GM12878 (cell line): Measurements from ENCODE around the gene SYT10. TPM values are rescaled to one million over a fixed set of nuclear protein-coding genes. Genes with fewer than 3 reads are reported as not detected.

ENCODE experiments used
- ATAC-seq: fragments of 200-7000 bp; cut with Tn5 transposase; 3 replicates; pipeline ENCODE4 v1.9.1; 2020; ENCODE audit warnings: mild to moderate bottlenecking, moderate library complexity
- BruUV-seq: library from RNA; stranded (reverse); fragments of 400-500 nt; replicated peaks from 2 replicates; lab custom pipeline; 2021; lab: Mats Ljungman, UMichigan
- CTCF ChIA-PET: fragments of 300-600 bp; sonication (Branson Sonifier 250); formaldehyde crosslinking; extraction: SDS; loops from one replicate; lab custom pipeline; 2021; ENCODE audit warnings: inconsistent platforms; lab: Yijun Ruan, JAX
- POLR2A ChIA-PET: fragments of 350-600 bp; formaldehyde crosslinking; extraction: SDS; loops from one replicate; lab custom pipeline; 2021; ENCODE audit warnings: inconsistent platforms; lab: Charles Lee
- RAD21 ChIA-PET: fragments of 300-600 bp; sonication (Branson Sonifier 250); formaldehyde crosslinking; loops from one replicate; lab custom pipeline; 2023; ENCODE audit warnings: antibody characterized with exemption; ENCODE audit not compliant: unreplicated experiment; lab: Charles Lee
- SMC1A ChIA-PET: fragments of 300-600 bp; sonication (Branson Sonifier 250); formaldehyde crosslinking; loops from one replicate; lab custom pipeline; 2023; ENCODE audit not compliant: unreplicated experiment, uncharacterized antibody; lab: Charles Lee
- DNase-seq: peaks from one replicate; pipeline ENCODE4 v3.0.0-alpha.2; 2011; ENCODE audit warnings: low read depth, low spot score
- FAIRE-seq: peaks from 3 replicates; lab custom pipeline; 2011; peaks lifted over from hg19 to GRCh38; lab: Jason Lieb, UNC
- H2AFZ ChIP-seq: 2 replicates; pipeline ENCODE4 v1.6.0; 2011; ENCODE audit warnings: low read depth, low read length, control low read depth; ENCODE audit not compliant: control insufficient read depth
- H3K27ac ChIP-seq: 2 replicates; pipeline ENCODE4 v1.5.1; 2011; ENCODE audit warnings: control low read depth; ENCODE audit not compliant: control insufficient read depth, insufficient read depth
- H3K27me3 ChIP-seq, 2 experiments: replicated peaks in 1 of 2; 2 replicates each; pipeline versions ENCODE4 v1.6.0 to v1.6.1; 2011; ENCODE audit warnings: low read length in 1 of 2; ENCODE audit not compliant: control insufficient read depth in 2 of 2, insufficient read depth in 2 of 2
- H3K36me3 ChIP-seq, 2 experiments: 2 replicates each; pipeline ENCODE4 v1.5.1; 2011; ENCODE audit warnings: low read length in 1 of 2; ENCODE audit not compliant: control insufficient read depth in 2 of 2, insufficient read depth in 2 of 2
- H3K4me1 ChIP-seq: 2 replicates; pipeline ENCODE4 v1.6.1; 2011; ENCODE audit warnings: mild to moderate bottlenecking, low read length, moderate library complexity, mixed read lengths; ENCODE audit not compliant: control insufficient read depth, insufficient read depth
- H3K4me2 ChIP-seq: 2 replicates; pipeline ENCODE4 v1.6.0; 2011; ENCODE audit warnings: control low read depth; ENCODE audit not compliant: control insufficient read depth, insufficient read depth
- H3K4me3 ChIP-seq: fragments of 200-600 bp; sonication (generic); 2 replicates; pipeline ENCODE4 v1.5.1; 2016
- H3K79me2 ChIP-seq: 2 replicates; pipeline ENCODE4 v1.6.0; 2011; ENCODE audit warnings: low read length; ENCODE audit not compliant: control insufficient read depth, insufficient read depth
- H3K9ac ChIP-seq: 2 replicates; pipeline ENCODE4 v1.8.0; 2011; ENCODE audit warnings: low read length, control low read depth, mixed read lengths; ENCODE audit not compliant: control insufficient read depth, insufficient read depth
- H3K9me3 ChIP-seq: replicated peaks from 3 replicates; pipeline ENCODE4 v1.5.1; 2011; ENCODE audit warnings: mild to moderate bottlenecking, low read length; ENCODE audit not compliant: control insufficient read depth, insufficient read depth
- H4K20me1 ChIP-seq: 2 replicates; pipeline ENCODE4 v1.6.0; 2011; ENCODE audit not compliant: control insufficient read depth, insufficient read depth
- ATF7 ChIP-seq: fragments of 450-650 bp; IDR thresholded peaks from 2 replicates; pipeline ENCODE4 v1.6.1; 2016; ENCODE audit warnings: low read depth, mild to moderate bottlenecking
- BHLHE40 ChIP-seq, 2 experiments: fragments of 450-650 bp in 1 of 2; IDR thresholded peaks; 2 replicates each; pipeline ENCODE4 v1.6.1; 2011 to 2017; ENCODE audit warnings: low read depth in 2 of 2, borderline replicate concordance in 1 of 2, improper control_type of control experiment in 1 of 2, low read length in 1 of 2, mild to moderate bottlenecking in 1 of 2
- EGR1 ChIP-seq, 2 experiments: IDR thresholded peaks; 1 replicate in 1 of 2; 2 replicates in 1 of 2; pipeline ENCODE4 v1.6.1; 2011 to 2012; ENCODE audit warnings: low read depth in 2 of 2, low read length in 2 of 2, borderline replicate concordance in 1 of 2, mild to moderate bottlenecking in 1 of 2, moderate library complexity in 1 of 2
- POU2F2 ChIP-seq: IDR thresholded peaks from 3 replicates; pipeline ENCODE4 v1.6.1; 2011; ENCODE audit warnings: low read depth, mild to moderate bottlenecking, low read length, borderline replicate concordance
- RB1 ChIP-seq: fragments of 450-650 bp; formaldehyde crosslinking; IDR thresholded peaks from 2 replicates; pipeline ENCODE4 v1.6.1; 2017; ENCODE audit warnings: mild to moderate bottlenecking, borderline replicate concordance
- ZNF384 ChIP-seq: IDR thresholded peaks from 2 replicates; pipeline ENCODE4 v1.6.1; 2012; ENCODE audit warnings: low read depth, mild to moderate bottlenecking, low read length, improper control_type of control experiment, borderline replicate concordance
- ZNF622 ChIP-seq: fragments of 450-650 bp; IDR thresholded peaks from 2 replicates; pipeline ENCODE4 v1.6.1; 2017; ENCODE audit warnings: mild to moderate bottlenecking, inconsistent platforms
- WGBS: methylation state at CpG from one replicate; pipeline ENCODE4 v1.1.6; 2016; ENCODE audit warnings: low lambda C conversion rate; ENCODE audit not compliant: insufficient replicate concordance, insufficient coverage; ENCODE audit errors: missing lambda C conversion rate; 5-methylcytosine and 5-hydroxymethylcytosine counted together
- in situ Hi-C: fragments of 300-500 bp; cut with MboI; formaldehyde crosslinking; loops from 9 replicates; pipeline ENCODE4 v1.14.3; 2018; ENCODE audit warnings: mixed read lengths
- intact Hi-C: fragments of 100-400 bp; cut with micrococcal nuclease; formaldehyde crosslinking; loops from one replicate; pipeline ENCODE4 v1.14.2; 2022; ENCODE audit not compliant: unreplicated experiment
- polyA plus RNA-seq, 11 experiments: library from polyadenylated mRNA; depleted of rRNA in 4 of 11; unstranded in 6 of 11; stranded (reverse) in 5 of 11; fragments of >200 nt; fragmentation: Nextera tagmentation in 4 of 11; fragmentation: Illumina TruSeq in 1 of 11; extraction: Ambion mirVana in 4 of 11; extraction: Trizol in 1 of 11; gene quantifications; 1 replicate in 1 of 11; 2 replicates in 10 of 11; pipeline versions ENCODE4 v1.2.1 to v1.2.3, GENCODE V29; 2011 to 2016; ENCODE audit warnings: inconsistent platforms in 2 of 11, missing spikeins in 2 of 11, low read depth in 1 of 11
- total RNA-seq, 4 experiments: library from RNA; depleted of rRNA in 3 of 4; stranded (reverse); fragments of >200 nt in 3 of 4; fragmentation: Illumina TruSeq in 1 of 4; extraction: Trizol in 1 of 4; gene quantifications; 2 replicates each; pipeline versions ENCODE4 v1.2.1 to v1.2.3, GENCODE V29; 2013 to 2021
- TF ChIP-seq, protein P1 (sequence below): IDR thresholded peaks from 2 replicates; pipeline ENCODE4 v1.6.1; 2012; ENCODE audit warnings: mild to moderate bottlenecking, low read depth, low read length

The SYT10 gene
- total and polyA plus RNA-seq, 10 of the 15 experiments (the other 5 are each of a cell fraction or from before 2014, with no cell fraction given), result 0.05 TPM; not detected in 9

DNA sequence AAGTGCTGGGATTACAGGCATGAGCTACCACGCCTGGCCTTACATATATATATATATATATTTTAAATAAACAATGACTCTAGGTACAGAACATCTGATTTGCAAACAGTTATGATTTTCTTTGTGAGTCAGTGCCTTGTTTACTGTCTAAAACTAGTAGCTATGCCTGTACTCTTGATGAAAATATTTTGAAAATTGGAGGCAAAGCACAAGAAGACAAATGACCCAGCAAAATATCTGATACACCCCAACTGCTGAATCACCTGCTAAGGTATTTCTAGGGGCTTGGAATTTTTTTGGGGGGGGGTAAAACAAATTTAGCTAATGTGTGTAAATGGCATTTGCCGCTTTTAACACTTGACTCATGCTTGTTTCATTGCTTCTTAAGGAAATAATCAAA is 69.3 kb downstream of the SYT10 start:
- Histone ChIP-seq H3K4me3 (no peak overlapping the region), H3K4me1 (no peaks in the 10 kb centered on the region), H3K36me3 (no peaks in the 10 kb centered on the region), H3K4me2 (no peak overlapping the region), H3K27ac (no peak overlapping the region), H4K20me1 (no peaks in the 10 kb centered on the region), H3K9ac (no peak overlapping the region), H3K9me3 (no peaks in the 10 kb centered on the region), H3K27me3 (no peaks in the 10 kb centered on the region), H3K79me2 (no peaks in the 10 kb centered on the region), H2AFZ (no peak overlapping the region)
- WGBS, result 0% methylated on average over 2 of the region's 2 CpGs
- intact Hi-C loops, result no loop called here
- DNase-seq, result no peak
- in situ Hi-C loops, result no loop called here
- ChIA-PET SMC1A (no interaction called here), CTCF (no interaction called here), POLR2A (no interaction called here), RAD21 (no interaction called here)
- no peak for ATAC-seq
- TF ChIP-seq ZNF622 (no peak), ZNF384 (no peak), RB1 (no peak), EGR1 (IDR thresholded peaks at IDR 0.05; ENCODE audit: borderline replicate concordance in 1 of 2, low read depth in 2 of 2, low read length in 2 of 2) (no peak), POU2F2 (no peak), ATF7 (no peak), BHLHE40 (IDR thresholded peaks at IDR 0.05; ENCODE audit: borderline replicate concordance in 1 of 2, low read depth in 2 of 2, low read length in 1 of 2) (no peak)
- TF ChIP-seq, protein P1, sequence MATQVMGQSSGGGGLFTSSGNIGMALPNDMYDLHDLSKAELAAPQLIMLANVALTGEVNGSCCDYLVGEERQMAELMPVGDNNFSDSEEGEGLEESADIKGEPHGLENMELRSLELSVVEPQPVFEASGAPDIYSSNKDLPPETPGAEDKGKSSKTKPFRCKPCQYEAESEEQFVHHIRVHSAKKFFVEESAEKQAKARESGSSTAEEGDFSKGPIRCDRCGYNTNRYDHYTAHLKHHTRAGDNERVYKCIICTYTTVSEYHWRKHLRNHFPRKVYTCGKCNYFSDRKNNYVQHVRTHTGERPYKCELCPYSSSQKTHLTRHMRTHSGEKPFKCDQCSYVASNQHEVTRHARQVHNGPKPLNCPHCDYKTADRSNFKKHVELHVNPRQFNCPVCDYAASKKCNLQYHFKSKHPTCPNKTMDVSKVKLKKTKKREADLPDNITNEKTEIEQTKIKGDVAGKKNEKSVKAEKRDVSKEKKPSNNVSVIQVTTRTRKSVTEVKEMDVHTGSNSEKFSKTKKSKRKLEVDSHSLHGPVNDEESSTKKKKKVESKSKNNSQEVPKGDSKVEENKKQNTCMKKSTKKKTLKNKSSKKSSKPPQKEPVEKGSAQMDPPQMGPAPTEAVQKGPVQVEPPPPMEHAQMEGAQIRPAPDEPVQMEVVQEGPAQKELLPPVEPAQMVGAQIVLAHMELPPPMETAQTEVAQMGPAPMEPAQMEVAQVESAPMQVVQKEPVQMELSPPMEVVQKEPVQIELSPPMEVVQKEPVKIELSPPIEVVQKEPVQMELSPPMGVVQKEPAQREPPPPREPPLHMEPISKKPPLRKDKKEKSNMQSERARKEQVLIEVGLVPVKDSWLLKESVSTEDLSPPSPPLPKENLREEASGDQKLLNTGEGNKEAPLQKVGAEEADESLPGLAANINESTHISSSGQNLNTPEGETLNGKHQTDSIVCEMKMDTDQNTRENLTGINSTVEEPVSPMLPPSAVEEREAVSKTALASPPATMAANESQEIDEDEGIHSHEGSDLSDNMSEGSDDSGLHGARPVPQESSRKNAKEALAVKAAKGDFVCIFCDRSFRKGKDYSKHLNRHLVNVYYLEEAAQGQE, result no peak
- FAIRE-seq, result no peak
- no TSS peak for BruUV-seq
